HUES48 (cell line): ENCODE results near the gene PTPRG.
A peak's percentile ranks its signal among the peaks of the same experiment; 100 is the strongest.

Experiments
- H3K27ac ChIP-seq: one replicate; pipeline ENCODE4 v1.7.0; 2013; ENCODE audit warnings: low read depth, low read length, inconsistent platforms
- H3K27me3 ChIP-seq: 2 replicates; pipeline ENCODE4 v1.6.1; 2013; ENCODE audit warnings: mild to moderate bottlenecking, low read length; ENCODE audit not compliant: control insufficient read depth, insufficient read depth
- H3K36me3 ChIP-seq: 2 replicates; pipeline ENCODE4 v1.6.1; 2013; ENCODE audit warnings: low read length; ENCODE audit not compliant: control insufficient read depth, insufficient read depth
- H3K4me1 ChIP-seq: 2 replicates; pipeline ENCODE4 v1.6.1; 2013; ENCODE audit warnings: mild to moderate bottlenecking, low read length; ENCODE audit not compliant: control insufficient read depth, insufficient read depth
- H3K4me3 ChIP-seq: 2 replicates; pipeline ENCODE4 v1.5.1; 2013; ENCODE audit warnings: mild to moderate bottlenecking, low read depth, low read length
- H3K9ac ChIP-seq: 2 replicates; pipeline ENCODE4 v1.6.1; 2013; ENCODE audit warnings: mild to moderate bottlenecking, low read depth, low read length, moderate library complexity
- H3K9me3 ChIP-seq: 2 replicates; pipeline ENCODE4 v1.6.1; 2013; ENCODE audit warnings: low read length; ENCODE audit not compliant: control insufficient read depth, insufficient read depth

The PTPRG gene

DNA sequence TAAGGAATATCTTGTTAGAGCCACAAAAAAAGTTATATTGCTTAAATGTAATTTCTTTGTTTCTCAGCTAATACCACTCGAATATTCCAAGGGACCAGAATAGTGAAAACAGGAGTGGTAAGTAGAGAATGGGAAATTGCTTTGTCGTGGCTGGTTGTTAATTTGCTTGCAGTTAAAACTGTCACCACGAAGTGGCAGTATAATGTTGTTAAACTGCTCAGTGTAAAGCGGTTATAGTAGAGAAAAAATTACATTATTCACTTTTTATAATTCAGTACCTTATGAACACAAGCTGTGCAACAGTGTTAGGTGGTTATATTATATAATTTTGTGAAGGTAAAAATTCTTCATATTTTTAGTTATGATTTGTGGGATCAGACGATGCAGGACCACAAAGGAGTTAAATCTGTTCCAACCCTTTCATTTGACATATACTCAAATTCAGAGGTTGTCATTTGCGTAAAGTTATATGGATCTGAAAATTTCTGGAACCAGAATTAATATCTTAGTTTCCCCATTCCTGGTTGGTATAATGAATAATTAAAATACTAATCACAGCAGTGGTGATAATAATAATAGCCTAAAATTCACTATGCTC, 640.2 kb downstream of the PTPRG start:
- Histone ChIP-seq H3K4me3 (no peak overlapping the region), H3K36me3 (peaks cover 36% of the 10 kb centered on the region), H3K4me1 (no peaks in the 10 kb centered on the region), H3K27me3 (no peaks in the 10 kb centered on the region), H3K9me3 (no peaks in the 10 kb centered on the region), H3K9ac (no peak overlapping the region), H3K27ac (no peak overlapping the region)

DNA sequence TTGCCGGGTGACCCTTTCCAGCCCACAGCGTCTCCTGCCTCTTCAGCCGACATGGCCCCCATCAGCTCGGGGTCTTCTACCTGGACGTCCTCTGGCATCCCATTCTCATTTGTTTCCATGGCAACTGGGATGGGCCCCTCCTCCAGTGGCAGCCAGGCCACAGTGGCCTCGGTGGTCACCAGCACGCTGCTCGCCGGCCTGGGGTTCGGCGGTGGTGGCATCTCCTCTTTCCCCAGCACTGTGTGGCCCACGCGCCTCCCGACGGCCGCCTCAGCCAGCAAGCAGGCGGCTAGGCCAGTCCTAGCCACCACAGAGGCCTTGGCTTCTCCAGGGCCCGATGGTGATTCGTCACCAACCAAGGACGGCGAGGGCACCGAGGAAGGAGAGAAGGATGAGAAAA, 641.8 kb downstream of the PTPRG start:
- H3K36me3 ChIP-seq, result peaks cover 30% of the 10 kb centered on the region
- H3K4me1 ChIP-seq, result no peaks in the 10 kb centered on the region
- H3K27ac ChIP-seq, result no peak overlapping the region
- H3K27me3 ChIP-seq, result no peaks in the 10 kb centered on the region
- H3K9ac ChIP-seq, result no peak overlapping the region
- H3K9me3 ChIP-seq, result no peaks in the 10 kb centered on the region
- H3K4me3 ChIP-seq, result no peak overlapping the region

DNA sequence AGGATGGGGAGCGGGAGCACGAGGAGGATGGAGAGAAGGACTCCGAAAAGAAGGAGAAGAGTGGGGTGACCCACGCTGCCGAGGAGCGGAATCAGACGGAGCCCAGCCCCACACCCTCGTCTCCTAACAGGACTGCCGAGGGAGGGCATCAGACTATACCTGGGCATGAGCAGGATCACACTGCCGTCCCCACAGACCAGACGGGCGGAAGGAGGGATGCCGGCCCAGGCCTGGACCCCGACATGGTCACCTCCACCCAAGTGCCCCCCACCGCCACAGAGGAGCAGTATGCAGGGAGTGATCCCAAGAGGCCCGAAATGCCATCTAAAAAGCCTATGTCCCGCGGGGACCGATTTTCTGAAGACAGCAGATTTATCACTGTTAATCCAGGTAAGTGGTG, 642.2 kb downstream of the PTPRG start:
- no peaks in the 10 kb centered on the region for H3K4me1 ChIP-seq
- H3K27me3 ChIP-seq, result no peaks in the 10 kb centered on the region
- H3K4me3 ChIP-seq, result no peak overlapping the region
- no peaks in the 10 kb centered on the region for H3K9me3 ChIP-seq
- H3K9ac ChIP-seq, result no peak overlapping the region
- H3K27ac ChIP-seq, result no peak overlapping the region
- peaks cover 30% of the 10 kb centered on the region for H3K36me3 ChIP-seq

DNA sequence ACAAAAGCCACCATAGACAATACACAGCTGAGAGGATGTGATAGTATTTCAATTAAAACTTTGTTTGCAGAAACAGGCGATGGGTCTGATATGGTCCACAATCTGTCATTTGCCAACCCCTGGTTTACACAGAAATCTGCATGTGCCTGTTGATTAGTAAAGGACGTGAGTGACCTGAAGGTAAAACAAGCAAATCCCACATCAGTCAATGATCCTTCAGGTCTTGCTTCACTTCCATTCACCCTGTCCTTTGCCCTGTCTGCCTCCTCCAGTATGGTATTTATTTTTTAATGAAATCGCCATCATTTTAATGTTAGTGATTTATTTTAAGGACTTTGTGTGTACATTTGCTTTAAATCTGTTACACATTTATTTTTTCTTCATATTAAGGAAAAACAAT, 645.8 kb downstream of the PTPRG start:
- Histone ChIP-seq H3K27me3 (no peaks in the 10 kb centered on the region), H3K4me1 (no peaks in the 10 kb centered on the region), H3K4me3 (no peak overlapping the region), H3K9ac (no peak overlapping the region), H3K36me3 (peaks cover 25% of the 10 kb centered on the region), H3K27ac (no peak overlapping the region), H3K9me3 (no peaks in the 10 kb centered on the region)

DNA sequence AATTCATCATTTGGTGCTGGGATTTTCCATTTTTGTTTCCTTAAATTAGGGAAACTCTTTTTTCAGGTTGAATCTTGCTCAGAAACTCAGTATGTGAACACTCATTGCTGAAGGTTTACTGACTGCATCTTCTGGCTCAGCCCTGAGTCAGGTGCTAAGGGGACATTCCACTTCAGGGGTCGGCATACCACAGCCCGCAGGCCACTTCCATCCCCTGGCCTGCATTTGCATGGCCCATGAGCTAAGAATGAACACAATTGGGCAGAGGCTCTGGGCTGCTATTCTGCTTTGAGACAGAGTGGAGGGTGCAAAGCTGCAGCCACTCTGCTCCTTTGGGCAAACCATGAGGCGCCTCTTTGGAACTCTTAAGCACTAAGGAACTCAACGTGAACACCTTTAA, 647.0 kb downstream of the PTPRG start:
- H3K4me3 ChIP-seq, result no peak overlapping the region
- H3K9me3 ChIP-seq, result no peaks in the 10 kb centered on the region
- H3K27me3 ChIP-seq, result no peaks in the 10 kb centered on the region
- peak overlapping the region; percentile 27 for H3K27ac ChIP-seq
- H3K4me1 ChIP-seq, result no peaks in the 10 kb centered on the region
- peaks cover 14% of the 10 kb centered on the region for H3K36me3 ChIP-seq
- H3K9ac ChIP-seq, result no peak overlapping the region

DNA sequence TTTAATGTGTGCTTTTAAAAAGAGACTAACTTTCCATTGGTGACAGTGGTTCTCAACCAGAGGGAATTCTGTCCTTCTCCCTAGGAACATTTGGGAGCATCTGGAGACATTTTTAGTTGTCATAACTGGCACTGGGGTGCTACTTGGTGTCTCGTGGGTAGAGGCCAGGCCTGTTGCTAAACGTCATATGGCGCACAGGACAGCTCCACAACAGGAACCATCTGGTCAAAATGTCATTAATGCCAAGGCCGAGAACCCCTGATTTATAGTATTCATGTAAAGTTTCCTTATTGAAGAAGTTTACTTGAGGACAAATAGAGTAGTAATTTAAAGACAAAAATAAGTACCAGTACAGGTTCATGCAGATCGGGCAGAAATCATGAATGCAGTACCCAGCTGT, 647.7 kb downstream of the PTPRG start:
- Histone ChIP-seq H3K9me3 (no peaks in the 10 kb centered on the region), H3K27me3 (no peaks in the 10 kb centered on the region), H3K4me3 (no peak overlapping the region), H3K27ac (no peak overlapping the region), H3K9ac (no peak overlapping the region), H3K36me3 (peaks cover 6% of the 10 kb centered on the region; the same call in 1 of the 2 replicates), H3K4me1 (no peaks in the 10 kb centered on the region)

DNA sequence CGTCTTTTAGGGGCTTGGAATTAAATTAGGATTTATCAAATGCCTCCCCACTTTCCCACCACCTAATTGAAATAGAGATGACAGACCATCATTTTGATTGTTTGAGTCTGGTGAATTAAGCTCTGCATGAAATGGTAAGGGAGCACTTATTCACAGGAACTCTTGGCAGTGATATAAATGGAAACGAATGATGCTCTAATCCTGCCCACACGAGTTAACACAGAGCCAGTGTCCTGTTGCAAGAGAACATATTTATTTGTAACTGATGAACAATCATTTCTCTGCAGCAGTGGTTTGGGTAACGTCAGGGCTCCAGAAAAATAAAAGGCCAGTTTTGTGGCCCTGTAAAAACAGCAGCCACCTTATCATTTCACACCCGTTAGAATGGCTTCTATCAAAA, 648.6 kb downstream of the PTPRG start:
- H3K9ac ChIP-seq, result no peak overlapping the region
- no peaks in the 10 kb centered on the region for H3K4me1 ChIP-seq
- H3K9me3 ChIP-seq, result no peaks in the 10 kb centered on the region
- no peak overlapping the region for H3K4me3 ChIP-seq
- 0 out of 2 replicates have a peak, but pooled peaks cover 5% of the 10 kb centered on the region for H3K36me3 ChIP-seq
- no peaks in the 10 kb centered on the region for H3K27me3 ChIP-seq
- no peak overlapping the region for H3K27ac ChIP-seq

DNA sequence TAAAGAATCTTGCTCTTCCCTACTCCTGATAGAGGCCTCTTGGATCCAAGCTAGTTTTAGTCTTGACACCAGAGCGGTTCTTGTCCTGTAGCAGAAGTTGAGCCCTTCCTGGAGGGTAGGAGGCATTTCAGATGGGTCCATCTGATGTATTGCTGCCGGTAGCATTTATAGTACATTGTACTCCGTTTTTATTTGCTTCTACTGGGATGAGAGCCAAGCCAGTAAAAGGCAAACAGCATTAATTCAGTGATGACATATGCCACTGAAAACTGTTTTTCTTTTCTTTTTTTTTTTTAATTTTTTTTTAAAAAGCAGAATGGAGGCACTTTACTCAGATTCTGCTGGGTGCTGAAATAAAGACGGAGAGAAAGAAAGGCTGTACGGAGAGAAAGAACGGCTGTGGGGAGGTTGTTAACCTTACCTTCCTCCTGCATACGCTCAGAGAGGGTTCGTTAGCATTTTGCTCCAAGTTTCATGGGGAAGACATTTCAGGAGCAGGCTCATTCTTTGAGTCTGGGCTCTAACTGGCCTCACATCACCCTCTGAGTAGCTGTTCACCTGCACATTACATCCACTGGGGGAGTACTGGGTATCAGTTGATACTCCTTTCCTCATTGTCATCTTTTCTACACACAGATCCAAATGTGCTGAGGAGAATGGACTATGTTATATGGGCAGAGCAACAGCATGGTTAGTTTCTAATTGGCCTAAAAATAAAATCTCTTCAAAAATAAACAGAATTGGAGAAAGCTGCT, 650.5 kb downstream of the PTPRG start:
- Histone ChIP-seq H3K27ac (no peak overlapping the region), H3K4me1 (no peaks in the 10 kb centered on the region), H3K9me3 (no peaks in the 10 kb centered on the region), H3K36me3 (no peaks in the 10 kb centered on the region), H3K27me3 (no peaks in the 10 kb centered on the region), H3K9ac (no peak overlapping the region), H3K4me3 (no peak overlapping the region)

DNA sequence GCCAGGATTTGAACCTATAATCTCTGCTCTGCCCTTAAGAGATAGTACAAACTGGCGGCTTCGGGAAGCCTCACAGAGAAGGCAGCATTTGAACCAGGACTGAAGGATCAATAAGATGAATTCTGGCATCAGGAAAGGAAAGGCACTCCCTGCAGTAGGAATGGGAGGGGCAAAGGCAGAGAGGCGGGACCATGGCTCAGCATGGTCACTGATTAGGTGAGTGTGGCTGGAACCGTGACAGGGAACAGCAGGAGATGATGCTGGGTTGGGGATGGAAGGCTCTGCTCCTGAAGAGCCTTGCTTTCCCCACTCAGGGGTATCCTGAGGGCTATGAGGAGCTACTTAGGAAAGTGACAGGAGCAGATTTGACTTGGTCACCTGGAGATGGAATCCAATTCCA, 653.5 kb downstream of the PTPRG start:
- Histone ChIP-seq H3K27ac (no peak overlapping the region), H3K4me1 (no peaks in the 10 kb centered on the region), H3K4me3 (no peak overlapping the region), H3K9ac (no peak overlapping the region), H3K27me3 (no peaks in the 10 kb centered on the region), H3K36me3 (peaks cover 12% of the 10 kb centered on the region), H3K9me3 (no peaks in the 10 kb centered on the region)

DNA sequence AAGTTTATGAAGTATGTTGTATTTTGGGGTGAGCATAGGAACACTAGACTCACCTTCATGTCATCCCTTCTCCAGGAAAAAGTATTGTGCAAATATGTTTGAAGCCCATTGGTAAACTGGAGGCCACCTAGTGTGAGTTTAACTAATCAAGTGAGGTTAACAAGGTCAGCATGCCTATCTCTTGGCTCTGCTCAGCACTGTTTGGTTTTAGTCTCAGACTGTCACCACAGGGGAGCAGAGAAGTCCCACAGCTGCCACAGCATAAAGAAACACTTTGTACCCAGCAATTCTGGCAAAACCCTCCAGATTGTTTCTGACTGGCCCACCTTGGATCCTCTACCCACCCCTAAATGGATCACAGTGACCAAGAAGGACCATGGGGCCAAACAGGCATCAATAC, 659.2 kb downstream of the PTPRG start:
- Histone ChIP-seq H3K36me3 (peaks cover 41% of the 10 kb centered on the region), H3K9ac (no peak overlapping the region), H3K4me1 (no peaks in the 10 kb centered on the region), H3K27me3 (no peaks in the 10 kb centered on the region), H3K27ac (no peak overlapping the region), H3K4me3 (no peak overlapping the region), H3K9me3 (no peaks in the 10 kb centered on the region)

DNA sequence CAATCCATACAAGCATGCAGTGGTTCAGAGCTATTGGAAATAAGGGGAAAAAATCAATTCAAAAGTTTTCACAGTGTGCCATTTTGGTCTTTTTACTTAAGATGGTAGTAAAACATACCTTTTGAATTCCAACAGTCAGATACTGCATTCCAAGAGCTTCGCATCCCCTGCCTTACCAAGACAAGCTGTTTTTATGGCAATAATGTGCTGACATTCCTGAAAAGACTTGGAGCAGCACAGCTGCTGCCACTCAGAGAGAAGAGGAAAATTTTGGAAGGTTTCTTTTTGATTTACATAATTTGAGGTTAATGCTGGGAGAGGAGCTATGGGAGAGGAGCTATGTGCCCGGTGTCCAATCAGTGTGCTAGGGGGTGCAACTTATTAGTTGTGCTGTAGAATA, 663.7 kb downstream of the PTPRG start:
- Histone ChIP-seq H3K9ac (no peak overlapping the region), H3K9me3 (no peaks in the 10 kb centered on the region), H3K27ac (no peak overlapping the region), H3K36me3 (peaks cover 27% of the 10 kb centered on the region), H3K27me3 (no peaks in the 10 kb centered on the region), H3K4me1 (no peaks in the 10 kb centered on the region; the same call in 1 of the 2 replicates), H3K4me3 (no peak overlapping the region)
